ENCODE data around the gene SLC30A4. TPM values are rescaled to one million over a fixed set of nuclear protein-coding genes. Genes with fewer than 3 reads are reported as not detected.

Gene SLC30A4
- total RNA-seq, 4 donors from 2014 or later: 8.2 to 13.1 (median 11.2) TPM

DNA sequence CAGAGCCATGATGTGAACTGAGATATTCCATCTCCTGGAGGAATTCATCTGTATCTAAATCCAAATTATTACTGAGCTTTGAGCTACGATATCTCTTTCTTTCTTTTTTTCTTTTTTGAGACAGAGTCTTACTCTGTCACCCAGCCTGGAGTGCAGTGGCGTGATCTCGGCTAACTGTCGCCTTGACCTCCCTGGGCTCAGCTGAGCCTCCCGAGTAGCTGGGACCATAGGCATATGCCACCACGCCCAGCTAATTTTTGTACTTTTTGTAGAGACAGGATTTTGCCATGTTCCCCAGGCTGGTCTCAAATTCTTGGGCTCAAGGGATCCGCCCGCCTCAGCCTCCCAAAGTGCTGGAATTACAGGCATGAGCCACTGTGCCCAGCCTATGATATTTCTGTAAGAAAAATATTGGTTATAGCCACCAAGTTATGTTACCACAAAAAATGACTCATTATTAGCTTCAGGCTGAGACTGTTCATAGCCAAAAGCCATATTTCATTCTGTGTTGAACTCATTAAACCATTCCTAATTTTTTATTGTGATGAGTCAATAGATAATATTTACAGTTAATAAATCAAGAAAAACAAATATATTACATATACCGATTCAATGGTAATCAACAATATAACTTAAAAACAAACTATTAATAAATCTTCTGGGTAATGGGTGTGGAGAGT, 27.1 kb upstream of the SLC30A4 start:
- Histone ChIP-seq H3K4me3 (no peak overlapping the region), H3K36me3 (no peaks in the 10 kb centered on the region)
- 83 to 85% methylated on average over 9 of the region's 9 CpGs for WGBS, 2 donors

DNA sequence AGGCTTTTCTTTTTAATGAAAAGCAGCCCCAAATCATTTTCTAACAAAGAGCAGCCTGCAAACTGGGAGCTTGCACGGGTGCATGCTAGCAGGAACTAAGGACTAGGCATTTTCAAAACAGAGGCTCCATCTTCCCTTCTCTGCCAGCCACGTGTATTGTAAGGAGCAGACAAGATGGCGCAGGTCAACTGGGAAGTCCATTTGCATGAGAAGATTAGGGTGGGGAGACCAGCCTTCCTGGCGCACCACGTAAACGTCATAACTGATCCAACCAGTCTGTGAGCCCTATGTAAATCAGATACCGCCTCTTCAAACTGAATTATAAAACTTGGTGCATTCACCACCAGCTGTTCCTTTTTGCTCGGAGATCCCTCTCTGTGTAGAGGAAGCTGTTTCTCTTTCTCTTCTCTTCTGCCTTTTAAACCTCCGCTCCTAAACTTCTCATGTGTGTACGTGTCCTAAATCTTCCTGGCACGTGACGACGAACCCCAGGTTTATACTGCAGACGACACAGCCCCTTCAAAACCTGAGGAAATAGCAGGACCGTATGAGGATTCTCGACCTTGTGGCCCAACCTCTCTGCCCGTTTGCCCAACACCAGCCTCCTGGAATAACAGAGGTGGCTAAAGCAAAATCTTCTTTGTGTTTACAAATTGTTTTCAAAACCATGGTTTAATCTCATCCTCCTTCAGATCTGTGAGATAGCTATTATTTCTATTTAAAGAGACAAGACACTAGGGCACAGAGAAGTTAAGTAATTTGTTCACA, 26.4 kb upstream of the SLC30A4 start:
- H3K4me1 ChIP-seq: no peaks in the 10 kb centered on the region
- DNase-seq (ENCODE audit: low spot score in 2 of 2): no peak
- TF ChIP-seq EP300 (IDR thresholded peaks at IDR 0.05) (no peak), POLR2A (IDR thresholded peaks at IDR 0.05) (no peak)
- TF ChIP-seq, protein P1, sequence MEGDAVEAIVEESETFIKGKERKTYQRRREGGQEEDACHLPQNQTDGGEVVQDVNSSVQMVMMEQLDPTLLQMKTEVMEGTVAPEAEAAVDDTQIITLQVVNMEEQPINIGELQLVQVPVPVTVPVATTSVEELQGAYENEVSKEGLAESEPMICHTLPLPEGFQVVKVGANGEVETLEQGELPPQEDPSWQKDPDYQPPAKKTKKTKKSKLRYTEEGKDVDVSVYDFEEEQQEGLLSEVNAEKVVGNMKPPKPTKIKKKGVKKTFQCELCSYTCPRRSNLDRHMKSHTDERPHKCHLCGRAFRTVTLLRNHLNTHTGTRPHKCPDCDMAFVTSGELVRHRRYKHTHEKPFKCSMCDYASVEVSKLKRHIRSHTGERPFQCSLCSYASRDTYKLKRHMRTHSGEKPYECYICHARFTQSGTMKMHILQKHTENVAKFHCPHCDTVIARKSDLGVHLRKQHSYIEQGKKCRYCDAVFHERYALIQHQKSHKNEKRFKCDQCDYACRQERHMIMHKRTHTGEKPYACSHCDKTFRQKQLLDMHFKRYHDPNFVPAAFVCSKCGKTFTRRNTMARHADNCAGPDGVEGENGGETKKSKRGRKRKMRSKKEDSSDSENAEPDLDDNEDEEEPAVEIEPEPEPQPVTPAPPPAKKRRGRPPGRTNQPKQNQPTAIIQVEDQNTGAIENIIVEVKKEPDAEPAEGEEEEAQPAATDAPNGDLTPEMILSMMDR (IDR thresholded peaks at IDR 0.05): no peak
- no peak overlapping the region for H3K4me3 ChIP-seq
- no peaks in the 10 kb centered on the region for H3K27me3 ChIP-seq
- no peak overlapping the region for H3K27ac ChIP-seq
- no peaks in the 10 kb centered on the region for H3K9me3 ChIP-seq
- no peaks in the 10 kb centered on the region for H3K36me3 ChIP-seq
- WGBS, 2 donors: 80 to 84% methylated on average over 17 of the region's 17 CpGs

More for the DNA sequence above, 27.1 kb upstream of the SLC30A4 start:
- Histone ChIP-seq H3K27ac (no peak overlapping the region), H3K9me3 (no peaks in the 10 kb centered on the region), H3K4me1 (no peaks in the 10 kb centered on the region), H3K27me3 (no peaks in the 10 kb centered on the region)
- TF ChIP-seq, protein P1 (IDR thresholded peaks at IDR 0.05): no peak
- TF ChIP-seq EP300 (IDR thresholded peaks at IDR 0.05) (no peak), POLR2A (IDR thresholded peaks at IDR 0.05) (no peak)
- DNase-seq (ENCODE audit: low spot score in 2 of 2): no peak

DNA sequence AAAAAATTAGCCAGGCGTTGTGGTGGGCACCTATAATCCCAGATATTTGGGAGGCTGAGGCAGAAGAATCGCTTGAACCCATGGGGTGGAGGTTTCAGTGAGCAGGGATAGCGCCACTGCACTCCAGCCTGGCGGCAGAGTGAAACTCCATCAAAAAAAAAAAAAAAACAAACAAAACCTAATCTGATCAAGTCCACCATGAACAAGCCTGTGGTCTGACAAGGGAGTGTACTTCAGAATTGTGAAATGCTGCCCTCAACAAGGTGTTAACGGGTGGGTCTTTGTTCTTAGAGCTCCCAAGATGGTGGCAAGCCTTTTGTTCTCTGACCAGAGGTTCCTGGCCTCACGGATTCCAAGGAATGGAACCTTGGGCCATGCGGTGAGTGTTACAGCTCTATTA, 24.2 kb upstream of the SLC30A4 start:
- no peaks in the 10 kb centered on the region for H3K4me1 ChIP-seq
- no peak for DNase-seq (ENCODE audit: low spot score in 2 of 2)
- no peak overlapping the region for H3K4me3 ChIP-seq
- H3K27me3 ChIP-seq: no peaks in the 10 kb centered on the region
- 89% methylated on average over 7 of the region's 7 CpGs for WGBS, 2 donors
- no peaks in the 10 kb centered on the region for H3K9me3 ChIP-seq
- H3K36me3 ChIP-seq: no peaks in the 10 kb centered on the region
- TF ChIP-seq POLR2A (IDR thresholded peaks at IDR 0.05): no peak
- TF ChIP-seq, protein P1 (IDR thresholded peaks at IDR 0.05): no peak
- no peak for TF ChIP-seq EP300 (IDR thresholded peaks at IDR 0.05)
- H3K27ac ChIP-seq: no peak overlapping the region

- no peaks in the 10 kb centered on the region for H3K27me3 ChIP-seq
- H3K27ac ChIP-seq: no peak overlapping the region
- H3K9me3 ChIP-seq: no peaks in the 10 kb centered on the region
- 83 to 86% methylated on average over 4 of the region's 4 CpGs for WGBS, 2 donors
- no peak for DNase-seq (ENCODE audit: low spot score in 2 of 2)
- TF ChIP-seq, protein P1 (IDR thresholded peaks at IDR 0.05): no peak
- TF ChIP-seq EP300 (IDR thresholded peaks at IDR 0.05) (no peak), POLR2A (IDR thresholded peaks at IDR 0.05) (no peak)
- H3K36me3 ChIP-seq: no peaks in the 10 kb centered on the region
- H3K4me1 ChIP-seq: no peaks in the 10 kb centered on the region
- H3K4me3 ChIP-seq: no peak overlapping the region
Observed at GRCh38 chr15:45544266-45545023, 21.9 kb upstream of the SLC30A4 start.

Data from tibial nerve (tissue), 4 donors.